Ishikawa (cell line): ENCODE measurements around the gene TREX2.

Experiments
- CEBPB ChIP-seq: IDR thresholded peaks from 2 replicates; pipeline ENCODE4 v1.6.1; 2012
- CREB1 ChIP-seq: IDR thresholded peaks from 2 replicates; pipeline ENCODE4 v1.6.1; 2012; ENCODE audit warnings: low read depth
- EGR1 ChIP-seq: IDR thresholded peaks from 2 replicates; pipeline ENCODE4 v1.6.1; 2012
- EP300 ChIP-seq: IDR thresholded peaks from 2 replicates; pipeline ENCODE4 v1.6.1; 2012; ENCODE audit warnings: borderline replicate concordance
- FOXM1 ChIP-seq: IDR thresholded peaks from 2 replicates; pipeline ENCODE4 v1.6.1; 2012; ENCODE audit warnings: low read depth, borderline replicate concordance
- NFIC ChIP-seq: IDR thresholded peaks from 2 replicates; pipeline ENCODE4 v1.6.1; 2012
- RAD21 ChIP-seq: IDR thresholded peaks from 2 replicates; pipeline ENCODE4 v1.6.1; 2012; ENCODE audit warnings: low read depth
- TAF1 ChIP-seq: IDR thresholded peaks from 2 replicates; pipeline ENCODE4 v1.6.1; 2012; ENCODE audit warnings: low read depth, mild to moderate bottlenecking
- TCF12 ChIP-seq: IDR thresholded peaks from 2 replicates; pipeline ENCODE4 v1.6.1; 2012; ENCODE audit warnings: low read depth
- YY1 ChIP-seq: IDR thresholded peaks from 2 replicates; pipeline ENCODE4 v1.6.1; 2012; ENCODE audit warnings: low read depth
- ZBTB7A ChIP-seq: IDR thresholded peaks from 2 replicates; pipeline ENCODE4 v1.6.1; 2012; ENCODE audit warnings: low read depth
- TF ChIP-seq, protein P1 (sequence below): IDR thresholded peaks from 2 replicates; pipeline ENCODE4 v1.6.1; 2012
- TF ChIP-seq, protein P2 (sequence below): IDR thresholded peaks from 2 replicates; pipeline ENCODE4 v1.6.1; 2012
- TF ChIP-seq, protein P3 (sequence below): IDR thresholded peaks from 2 replicates; pipeline ENCODE4 v1.6.1; 2012; ENCODE audit warnings: low read depth, mild to moderate bottlenecking

DNA sequence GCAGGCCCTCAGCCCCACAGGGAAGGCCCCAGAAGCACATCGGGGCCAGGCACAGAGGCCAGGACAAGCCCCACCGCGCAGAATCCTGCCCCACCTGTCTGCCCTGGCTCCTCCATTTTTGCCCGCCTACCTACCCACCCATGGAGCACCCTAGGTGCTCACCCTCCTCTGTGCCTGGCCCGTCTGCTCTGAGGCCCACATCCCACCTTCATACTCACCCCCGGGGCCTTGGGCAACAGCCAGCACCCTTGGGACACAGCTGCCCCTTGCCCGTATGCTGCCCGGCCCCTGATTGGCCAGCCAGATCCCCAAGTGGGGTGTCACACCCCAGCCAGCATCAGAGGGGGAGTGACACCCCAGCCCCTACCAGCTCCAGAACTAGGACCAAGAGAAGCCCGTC is 10.8 kb upstream of the TREX2 start:
- TF ChIP-seq EP300 (no peak), CEBPB (no peak), TAF1 (no peak), FOXM1 (no peak), NFIC (no peak), YY1 (no peak), CREB1 (no peak), RAD21 (no peak), TCF12 (no peak), EGR1 (no peak), ZBTB7A (no peak)
- TF ChIP-seq, protein P1, sequence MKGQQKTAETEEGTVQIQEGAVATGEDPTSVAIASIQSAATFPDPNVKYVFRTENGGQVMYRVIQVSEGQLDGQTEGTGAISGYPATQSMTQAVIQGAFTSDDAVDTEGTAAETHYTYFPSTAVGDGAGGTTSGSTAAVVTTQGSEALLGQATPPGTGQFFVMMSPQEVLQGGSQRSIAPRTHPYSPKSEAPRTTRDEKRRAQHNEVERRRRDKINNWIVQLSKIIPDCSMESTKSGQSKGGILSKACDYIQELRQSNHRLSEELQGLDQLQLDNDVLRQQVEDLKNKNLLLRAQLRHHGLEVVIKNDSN, result no peak
- TF ChIP-seq, protein P2, sequence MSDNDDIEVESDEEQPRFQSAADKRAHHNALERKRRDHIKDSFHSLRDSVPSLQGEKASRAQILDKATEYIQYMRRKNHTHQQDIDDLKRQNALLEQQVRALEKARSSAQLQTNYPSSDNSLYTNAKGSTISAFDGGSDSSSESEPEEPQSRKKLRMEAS, result no peak
- TF ChIP-seq, protein P3, sequence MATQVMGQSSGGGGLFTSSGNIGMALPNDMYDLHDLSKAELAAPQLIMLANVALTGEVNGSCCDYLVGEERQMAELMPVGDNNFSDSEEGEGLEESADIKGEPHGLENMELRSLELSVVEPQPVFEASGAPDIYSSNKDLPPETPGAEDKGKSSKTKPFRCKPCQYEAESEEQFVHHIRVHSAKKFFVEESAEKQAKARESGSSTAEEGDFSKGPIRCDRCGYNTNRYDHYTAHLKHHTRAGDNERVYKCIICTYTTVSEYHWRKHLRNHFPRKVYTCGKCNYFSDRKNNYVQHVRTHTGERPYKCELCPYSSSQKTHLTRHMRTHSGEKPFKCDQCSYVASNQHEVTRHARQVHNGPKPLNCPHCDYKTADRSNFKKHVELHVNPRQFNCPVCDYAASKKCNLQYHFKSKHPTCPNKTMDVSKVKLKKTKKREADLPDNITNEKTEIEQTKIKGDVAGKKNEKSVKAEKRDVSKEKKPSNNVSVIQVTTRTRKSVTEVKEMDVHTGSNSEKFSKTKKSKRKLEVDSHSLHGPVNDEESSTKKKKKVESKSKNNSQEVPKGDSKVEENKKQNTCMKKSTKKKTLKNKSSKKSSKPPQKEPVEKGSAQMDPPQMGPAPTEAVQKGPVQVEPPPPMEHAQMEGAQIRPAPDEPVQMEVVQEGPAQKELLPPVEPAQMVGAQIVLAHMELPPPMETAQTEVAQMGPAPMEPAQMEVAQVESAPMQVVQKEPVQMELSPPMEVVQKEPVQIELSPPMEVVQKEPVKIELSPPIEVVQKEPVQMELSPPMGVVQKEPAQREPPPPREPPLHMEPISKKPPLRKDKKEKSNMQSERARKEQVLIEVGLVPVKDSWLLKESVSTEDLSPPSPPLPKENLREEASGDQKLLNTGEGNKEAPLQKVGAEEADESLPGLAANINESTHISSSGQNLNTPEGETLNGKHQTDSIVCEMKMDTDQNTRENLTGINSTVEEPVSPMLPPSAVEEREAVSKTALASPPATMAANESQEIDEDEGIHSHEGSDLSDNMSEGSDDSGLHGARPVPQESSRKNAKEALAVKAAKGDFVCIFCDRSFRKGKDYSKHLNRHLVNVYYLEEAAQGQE, result no peak
